Mesothelial cell of epicardium (in vitro differentiated cells): ENCODE results near the gene C16orf46. TPM values are rescaled to one million over a fixed set of nuclear protein-coding genes. Genes with fewer than 3 reads are reported as not detected.
A peak's percentile ranks its signal among the peaks of the same experiment; 100 is the strongest.

Experiments
- DNase-seq, 2 experiments: peaks; one replicate each; pipeline ENCODE4 v3.0.0; 2021; ENCODE audit warnings: low spot score in 2 of 2; ENCODE audit not compliant: unreplicated experiment in 2 of 2
- H3K27ac Mint-ChIP-seq: 2 replicates; pipeline ENCODE4 v1.8.0; 2021; ENCODE audit warnings: mixed read lengths
- H3K27me3 Mint-ChIP-seq: 2 replicates; pipeline ENCODE4 v1.8.0; 2021; ENCODE audit warnings: low read depth, mixed read lengths
- H3K36me3 Mint-ChIP-seq: 2 replicates; pipeline ENCODE4 v1.8.0; 2021; ENCODE audit warnings: mixed read lengths
- H3K4me1 Mint-ChIP-seq: 2 replicates; pipeline ENCODE4 v1.8.0; 2021; ENCODE audit warnings: mixed read lengths
- H3K4me3 Mint-ChIP-seq: 2 replicates; pipeline ENCODE4 v1.8.0; 2021; ENCODE audit warnings: mild to moderate bottlenecking, moderate library complexity, mixed read lengths
- H3K9me3 Mint-ChIP-seq: 2 replicates; pipeline ENCODE4 v1.8.0; 2021; ENCODE audit warnings: mixed read lengths
- CTCF ChIP-seq: fragments of 200-600 bp; sonication (generic); IDR thresholded peaks from one replicate; pipeline ENCODE4 v1.5.0; 2021; ENCODE audit warnings: antibody characterized with exemption; ENCODE audit not compliant: unreplicated experiment
- total RNA-seq: library from RNA; stranded (reverse); gene quantifications from 3 replicates; pipeline ENCODE4 v1.2.1, GENCODE V29; 2021

The C16orf46 gene
- 0.89 to 2.0 TPM (median 0.90 TPM) in 3 replicates for total RNA-seq

- no peaks in the 10 kb centered on the region for H3K9me3 Mint-ChIP-seq
- H3K4me1 Mint-ChIP-seq = peaks cover 24% of the 10 kb centered on the region
- TF ChIP-seq CTCF = no peak
- no peak within 1 kb of the TSS for H3K27ac Mint-ChIP-seq
- H3K4me3 Mint-ChIP-seq = no peak within 1 kb of the TSS
- no peaks in the 10 kb centered on the region for H3K36me3 Mint-ChIP-seq
- peak; percentile 93 to 98 for DNase-seq
- no peaks in the 10 kb centered on the region for H3K27me3 Mint-ChIP-seq
These were observed at the start of gene C16orf46 for GRCh38 chr16:81077076-81077940. C16orf46 (minus strand) TSS chr16:81077238; CDS start chr16:81063955, 13,283 bp downstream.

- Mint-ChIP-seq H3K27me3 (peaks cover 6% of the 10 kb centered on the region), H3K27ac (no peak overlapping the region), H3K4me3 (no peak overlapping the region), H3K36me3 (no peaks in the 10 kb centered on the region), H3K9me3 (no peaks in the 10 kb centered on the region), H3K4me1 (no peaks in the 10 kb centered on the region)
- no peak for TF ChIP-seq CTCF
- DNase-seq = no peak
These were observed 46.2 kb upstream of the C16orf46 start for GRCh38 chr16:81123092-81123852.

DNA sequence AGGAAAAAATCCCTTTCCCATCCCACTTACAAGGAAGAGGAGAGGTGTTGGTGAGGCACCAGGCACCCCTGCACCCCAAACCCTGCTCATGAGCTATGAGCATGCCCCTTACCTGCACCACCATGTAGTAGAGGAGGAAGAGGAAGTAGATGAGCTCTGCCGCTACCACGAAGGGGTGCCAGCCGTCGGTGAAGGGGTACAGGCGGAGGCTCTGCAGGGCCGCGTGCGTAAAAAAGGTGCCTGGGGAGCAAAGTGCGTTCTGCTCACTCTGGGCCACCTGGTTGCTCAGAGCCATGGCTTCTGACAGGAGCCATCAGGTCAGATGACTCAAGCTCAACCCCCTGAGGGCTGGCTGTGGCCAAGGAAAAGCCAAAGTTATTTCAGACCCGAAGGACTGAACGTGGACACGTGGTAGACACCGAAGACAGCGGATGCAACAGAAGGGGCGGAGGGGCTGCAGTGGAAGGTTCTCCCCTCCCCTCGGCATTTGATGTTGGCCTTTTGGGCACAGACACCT is 44.5 kb upstream of the C16orf46 start:
- Mint-ChIP-seq H3K27me3 (peaks cover 6% of the 10 kb centered on the region), H3K36me3 (no peaks in the 10 kb centered on the region), H3K27ac (no peak overlapping the region), H3K9me3 (no peaks in the 10 kb centered on the region), H3K4me1 (no peaks in the 10 kb centered on the region), H3K4me3 (no peak overlapping the region)
- DNase-seq = no peak
- no peak for TF ChIP-seq CTCF

GRCh38 chr16:81117436-81117835 is 40.4 kb upstream of the C16orf46 start:
- Mint-ChIP-seq H3K36me3 (no peaks in the 10 kb centered on the region), H3K27me3 (peaks cover 6% of the 10 kb centered on the region), H3K9me3 (no peaks in the 10 kb centered on the region), H3K27ac (no peak overlapping the region), H3K4me3 (no peak overlapping the region), H3K4me1 (no peaks in the 10 kb centered on the region)
- DNase-seq = no peak
- TF ChIP-seq CTCF = no peak

GRCh38 chr16:81116285-81116684 is 39.2 kb upstream of the C16orf46 start:
- no peak overlapping the region for H3K4me3 Mint-ChIP-seq
- TF ChIP-seq CTCF = no peak

More at GRCh38 chr16:81116285-81116684, 39.2 kb upstream of the C16orf46 start:
- H3K27ac Mint-ChIP-seq = no peak overlapping the region
- H3K36me3 Mint-ChIP-seq = no peaks in the 10 kb centered on the region
- peaks cover 6% of the 10 kb centered on the region for H3K27me3 Mint-ChIP-seq
- no peak for DNase-seq
- no peaks in the 10 kb centered on the region for H3K4me1 Mint-ChIP-seq
- H3K9me3 Mint-ChIP-seq = no peaks in the 10 kb centered on the region
